Brain pericyte (primary cell): Measurements from ENCODE around the gene ZNF200.
"Not testable (repeated sequence)": the region's sequence is repeated elsewhere in the genome, so short reads cannot be mapped to it uniquely, and the experiment has no call there.

ENCODE experiments used
- DNase-seq: peaks from one replicate; pipeline ENCODE4 v3.0.0-alpha.2; 2012; ENCODE audit warnings: low read depth, low spot score

Gene ZNF200, protein sequence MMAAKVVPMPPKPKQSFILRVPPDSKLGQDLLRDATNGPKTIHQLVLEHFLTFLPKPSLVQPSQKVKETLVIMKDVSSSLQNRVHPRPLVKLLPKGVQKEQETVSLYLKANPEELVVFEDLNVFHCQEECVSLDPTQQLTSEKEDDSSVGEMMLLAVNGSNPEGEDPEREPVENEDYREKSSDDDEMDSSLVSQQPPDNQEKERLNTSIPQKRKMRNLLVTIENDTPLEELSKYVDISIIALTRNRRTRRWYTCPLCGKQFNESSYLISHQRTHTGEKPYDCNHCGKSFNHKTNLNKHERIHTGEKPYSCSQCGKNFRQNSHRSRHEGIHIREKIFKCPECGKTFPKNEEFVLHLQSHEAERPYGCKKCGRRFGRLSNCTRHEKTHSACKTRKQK

DNA sequence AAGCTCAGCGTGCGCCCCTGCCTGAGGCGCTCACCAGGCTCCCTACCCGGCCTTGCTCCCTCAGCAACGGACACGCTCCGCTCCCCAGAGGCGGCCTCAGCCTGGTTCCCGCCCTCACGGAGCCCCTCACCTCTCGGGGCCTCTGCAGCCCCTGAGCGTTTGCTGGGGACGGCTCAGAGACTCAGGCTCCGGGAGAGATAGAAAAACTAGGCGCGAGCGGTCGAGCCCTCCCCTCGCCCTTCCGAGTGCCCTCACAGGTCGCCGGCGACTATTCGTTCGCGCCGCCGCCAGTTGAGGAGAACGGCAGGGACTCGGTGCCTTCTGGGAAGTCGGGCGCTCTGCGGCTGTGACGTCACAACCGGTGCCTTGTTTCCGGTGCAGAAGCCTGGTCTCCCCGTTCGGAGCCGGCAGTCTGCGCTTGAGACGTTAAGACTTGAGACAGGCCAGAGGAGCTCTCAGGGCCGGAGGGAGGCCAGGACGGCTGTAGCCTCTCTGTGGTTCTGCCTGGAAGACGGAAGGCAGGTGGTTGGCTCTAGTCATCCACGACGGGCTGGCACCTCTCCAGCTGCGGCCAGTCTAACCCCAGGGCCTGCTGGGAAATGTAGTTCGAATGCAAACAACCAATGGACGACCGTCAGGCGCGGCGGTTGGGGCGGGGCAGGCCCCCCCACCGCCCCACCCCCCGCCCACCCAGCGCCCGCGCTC is at the start of gene ZNF200:
Gene ZNF200, minus strand, starts transcription at position 302 of the 705 bp plus-strand sequence. CDS start 1,403 bp downstream, outside the sequence.
- peak; percentile 89 for DNase-seq

DNA sequence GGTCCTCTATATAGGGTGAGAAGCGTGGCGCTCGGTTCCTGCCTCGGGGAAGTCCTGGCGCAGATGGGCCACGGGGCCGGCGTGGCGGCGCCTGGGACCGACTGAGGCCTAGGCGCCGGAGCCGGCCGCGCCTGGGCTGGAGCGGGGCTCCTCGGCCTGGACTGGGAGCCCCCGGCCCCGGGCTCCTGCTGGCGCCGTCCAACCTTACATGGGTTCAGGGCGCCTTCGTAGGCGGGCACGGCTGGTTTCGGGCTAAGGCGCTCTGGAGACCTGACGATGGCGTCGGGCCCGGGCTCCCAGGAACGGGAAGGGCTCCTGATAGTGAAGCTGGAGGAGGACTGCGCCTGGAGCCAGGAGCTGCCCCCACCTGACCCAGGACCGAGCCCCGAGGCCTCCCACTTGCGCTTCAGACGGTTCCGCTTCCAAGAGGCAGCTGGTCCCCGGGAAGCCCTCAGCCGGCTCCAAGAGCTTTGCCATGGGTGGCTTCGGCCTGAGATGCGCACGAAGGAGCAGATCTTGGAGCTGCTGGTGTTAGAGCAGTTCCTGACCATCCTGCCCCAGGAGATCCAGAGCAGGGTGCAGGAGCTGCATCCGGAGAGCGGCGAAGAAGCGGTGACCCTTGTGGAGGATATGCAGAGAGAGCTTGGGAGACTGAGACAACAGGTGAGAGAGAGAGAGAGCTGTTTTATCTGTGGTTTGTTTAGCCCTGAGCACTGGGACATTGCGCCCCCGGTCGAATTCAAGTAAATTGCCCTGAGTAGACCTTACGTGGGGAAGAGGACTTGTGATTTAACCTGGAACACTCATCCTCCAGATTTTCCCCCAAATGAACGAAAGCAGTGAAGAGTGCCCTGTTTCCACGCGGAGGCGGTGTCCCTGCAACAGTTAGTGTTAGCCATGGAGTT is 48.8 kb upstream of the ZNF200 start:
- DNase-seq: no peak

DNA sequence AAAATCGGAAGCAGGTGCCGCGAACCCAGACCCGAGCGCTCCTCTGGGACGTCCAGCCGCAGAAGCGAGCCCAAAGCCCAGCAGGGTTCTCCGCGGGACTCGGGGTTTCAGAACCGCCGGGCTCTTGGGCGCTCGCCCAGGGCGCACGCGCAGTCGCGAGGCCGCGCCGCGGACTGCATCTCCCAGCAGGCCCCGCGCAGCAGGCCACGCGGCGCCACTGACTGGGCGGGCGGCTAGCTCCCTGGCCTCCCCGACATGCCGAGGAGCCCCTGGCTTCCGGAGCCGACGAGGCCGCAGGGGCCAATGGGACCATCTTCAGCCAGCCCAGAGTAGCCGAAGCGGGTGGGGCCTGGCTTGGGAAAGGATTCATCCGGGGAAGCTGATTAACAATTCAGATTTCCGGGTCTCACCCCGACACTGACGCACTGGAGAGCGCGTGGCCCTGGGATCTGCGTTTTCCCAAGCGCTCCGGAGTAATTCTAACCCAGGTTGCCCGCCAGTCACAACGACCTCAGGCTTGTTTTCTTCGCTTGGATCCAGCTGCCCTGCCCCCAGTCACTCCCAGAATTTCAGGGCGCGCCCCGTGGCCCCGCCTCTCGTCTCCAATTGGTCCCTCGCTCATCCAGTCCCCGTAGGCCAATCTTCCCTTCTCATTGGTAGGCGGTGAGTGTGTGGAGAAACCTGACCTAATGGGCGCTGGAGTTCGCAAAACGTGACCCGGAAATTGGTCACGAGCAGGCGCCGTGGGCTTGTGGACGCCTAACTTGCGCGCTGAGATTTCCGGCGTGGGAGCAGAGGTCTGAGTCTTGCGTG is 48.0 kb upstream of the ZNF200 start, which contains the start of gene ZNF263:
Gene ZNF263, plus strand, starts transcription at position 762 of the 813 bp plus-strand sequence. CDS start 328 bp downstream, outside the sequence.
- DNase-seq: peak; percentile 93

DNA sequence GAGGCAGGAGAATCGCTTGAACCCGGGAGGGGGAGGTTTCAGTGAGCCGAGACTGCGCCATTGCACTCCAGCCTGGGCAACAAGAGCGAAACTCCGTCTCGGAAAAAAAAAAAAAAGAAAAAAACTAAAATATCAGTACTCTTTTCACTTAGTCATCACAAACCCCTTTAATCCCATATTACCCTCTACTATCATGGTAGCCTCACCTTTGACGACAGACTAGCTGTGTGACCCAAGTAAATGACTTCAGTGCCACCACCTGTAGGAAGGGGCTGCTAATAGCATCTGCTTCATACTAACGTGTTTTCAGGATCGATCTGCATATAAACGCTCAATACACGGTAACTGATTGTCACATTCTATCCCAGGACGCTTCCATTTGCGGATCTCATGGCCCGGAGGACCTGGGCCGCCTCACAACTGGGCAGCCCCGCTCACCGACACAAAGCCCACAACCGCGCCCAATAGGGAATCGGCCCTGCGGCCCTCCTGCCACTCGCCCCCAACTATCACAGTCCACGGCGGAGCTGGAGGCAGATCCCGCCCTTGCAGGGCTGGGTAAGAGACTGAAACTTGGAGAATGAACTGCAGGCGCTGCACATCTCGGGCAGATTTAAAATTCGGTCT is 47.3 kb upstream of the ZNF200 start:
- DNase-seq: peak; percentile 5

DNA sequence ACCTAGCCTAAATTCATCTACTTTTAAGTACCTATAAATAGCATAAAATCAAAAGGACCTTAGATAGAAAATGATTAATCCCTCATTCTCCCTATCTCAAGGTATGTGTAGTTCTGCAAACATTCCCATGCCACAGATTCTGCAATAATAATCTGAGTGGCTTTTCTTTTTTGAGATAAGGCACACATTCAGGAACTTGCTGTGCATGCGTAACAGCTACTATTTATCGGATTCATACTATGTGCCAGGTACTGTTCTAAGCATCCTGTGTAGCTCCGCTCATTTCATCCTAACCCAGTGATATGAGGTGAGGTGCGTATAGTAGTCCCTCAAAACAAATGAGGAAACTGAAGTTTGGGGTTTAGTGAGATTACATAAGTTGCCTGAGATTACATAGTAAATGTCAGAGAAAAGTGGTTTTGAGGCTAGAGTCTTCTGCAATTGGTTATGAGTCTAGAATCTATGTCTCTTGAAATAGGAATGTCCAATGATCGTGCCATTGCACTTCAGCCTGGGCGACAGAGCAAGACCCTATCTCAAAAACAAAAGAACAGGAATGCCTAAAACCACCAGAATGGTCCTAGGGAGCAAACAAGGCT is 46.4 kb upstream of the ZNF200 start:
- DNase-seq: no peak

DNA sequence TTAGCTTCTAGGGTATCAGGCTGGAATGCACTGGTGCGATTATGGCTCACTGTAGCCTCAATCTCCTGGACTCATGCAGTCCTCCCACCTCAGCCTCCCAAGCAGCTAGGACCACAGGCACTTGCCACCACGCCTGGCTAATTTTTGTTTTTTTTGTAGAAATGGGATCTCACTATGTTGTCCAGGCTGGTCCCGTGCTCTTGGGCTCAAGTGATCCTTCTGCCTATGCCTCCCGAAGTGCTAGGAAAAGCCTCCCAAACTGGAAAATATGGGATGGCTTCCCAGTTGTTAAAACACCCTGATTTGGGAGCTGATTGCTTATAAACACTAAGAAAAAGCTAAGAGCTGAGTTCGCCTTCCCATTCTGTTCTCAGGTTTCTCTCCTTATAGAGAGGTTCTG is 41.7 kb upstream of the ZNF200 start:
- no peak for DNase-seq

DNA sequence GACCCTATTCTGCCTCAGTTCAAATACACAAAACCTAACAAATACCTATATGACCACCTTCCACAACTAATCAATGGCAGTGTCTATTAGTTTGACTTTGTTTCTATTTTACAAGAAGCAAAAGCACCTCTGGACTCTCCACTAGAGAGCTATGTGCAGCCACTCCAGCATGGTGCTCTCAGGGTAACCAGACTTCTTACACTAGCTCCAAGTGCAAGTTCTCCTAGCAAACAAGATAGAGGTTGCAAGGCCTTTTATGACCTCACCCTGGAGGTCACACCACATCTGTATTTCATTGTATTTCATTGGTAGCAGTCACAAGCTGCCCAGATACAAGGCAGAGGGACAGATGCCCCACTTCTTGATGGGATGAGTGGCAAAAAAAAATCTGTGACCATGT is 40.0 kb upstream of the ZNF200 start:
- DNase-seq: no peak

DNA sequence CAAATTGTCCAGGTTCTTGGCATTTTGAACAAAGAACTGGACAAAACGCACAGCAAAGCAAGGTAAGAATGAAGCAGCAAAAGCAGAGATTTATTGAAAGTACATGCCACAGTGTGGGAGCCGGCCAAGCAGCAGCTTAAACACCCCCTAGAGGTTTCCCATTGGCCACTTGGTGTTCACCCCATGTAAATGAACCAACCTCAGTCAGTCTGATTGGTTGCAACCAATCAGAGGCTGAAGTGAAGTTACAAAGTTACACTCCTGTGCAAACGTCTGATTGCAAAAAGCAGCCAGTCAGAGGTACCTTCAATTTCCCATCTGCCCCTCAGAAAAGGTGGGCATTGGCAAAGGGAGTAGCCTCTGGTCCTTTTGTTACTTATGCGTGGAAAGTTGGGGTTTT is 39.5 kb upstream of the ZNF200 start:
- DNase-seq: no peak

DNA sequence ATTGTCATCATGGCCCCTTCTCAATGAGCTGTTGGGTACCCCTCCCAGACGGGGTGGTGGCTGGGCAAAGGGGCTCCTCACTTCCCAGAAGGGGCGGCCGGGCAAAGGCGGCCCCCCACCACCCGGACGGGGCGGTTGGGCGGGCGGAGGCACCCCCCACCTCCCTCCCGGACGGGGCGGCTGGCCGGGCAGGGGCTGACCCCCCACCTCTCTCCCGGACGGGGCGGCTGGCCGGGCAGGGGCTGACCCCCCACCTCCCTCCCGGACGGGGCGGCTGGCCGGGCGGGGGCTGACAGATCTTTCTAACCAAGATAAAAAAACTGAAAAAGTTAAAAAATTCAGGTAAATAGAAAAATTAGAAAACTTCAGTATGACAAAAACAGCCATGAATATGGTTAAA is 36.3 kb upstream of the ZNF200 start:
- DNase-seq: not testable (repeated sequence)

DNA sequence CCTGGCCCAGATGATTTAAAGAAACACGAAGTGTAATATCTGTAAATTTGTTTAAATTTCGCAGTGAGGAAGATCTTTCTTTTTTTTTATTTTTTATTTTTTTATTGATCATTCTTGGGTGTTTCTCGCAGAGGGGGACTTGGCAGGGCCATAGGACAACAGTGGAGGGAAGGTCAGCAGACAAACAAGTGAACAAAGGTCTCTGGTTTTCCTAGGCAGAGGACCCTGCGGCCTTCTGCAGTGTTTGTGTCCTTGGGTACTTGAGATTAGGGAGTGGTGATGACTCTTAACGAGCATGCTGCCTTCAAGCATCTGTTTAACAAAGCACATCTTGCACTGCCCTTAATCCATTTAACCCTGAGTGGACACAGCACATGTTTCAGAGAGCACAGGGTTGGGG is 35.8 kb upstream of the ZNF200 start:
- not testable (repeated sequence) for DNase-seq

DNA sequence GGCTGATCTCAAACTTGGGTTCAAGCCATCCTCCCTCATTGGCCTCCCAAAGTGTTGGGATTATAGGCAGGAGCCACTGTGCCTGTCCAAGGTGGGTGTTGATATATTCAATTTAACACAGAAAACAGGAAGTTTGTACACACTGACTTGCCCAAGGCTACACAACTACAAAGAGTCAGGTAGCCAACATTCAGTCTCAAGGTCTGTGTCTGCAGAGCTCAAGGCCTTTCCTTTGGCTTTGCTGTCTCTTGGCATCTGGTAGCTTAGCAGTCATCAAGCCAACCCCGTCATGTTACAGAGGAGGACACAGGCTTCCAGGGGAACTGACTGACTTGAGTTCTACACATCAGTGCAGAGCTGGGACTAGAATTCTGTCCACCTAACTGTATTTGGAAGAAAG is 33.3 kb upstream of the ZNF200 start:
- DNase-seq: no peak

DNA sequence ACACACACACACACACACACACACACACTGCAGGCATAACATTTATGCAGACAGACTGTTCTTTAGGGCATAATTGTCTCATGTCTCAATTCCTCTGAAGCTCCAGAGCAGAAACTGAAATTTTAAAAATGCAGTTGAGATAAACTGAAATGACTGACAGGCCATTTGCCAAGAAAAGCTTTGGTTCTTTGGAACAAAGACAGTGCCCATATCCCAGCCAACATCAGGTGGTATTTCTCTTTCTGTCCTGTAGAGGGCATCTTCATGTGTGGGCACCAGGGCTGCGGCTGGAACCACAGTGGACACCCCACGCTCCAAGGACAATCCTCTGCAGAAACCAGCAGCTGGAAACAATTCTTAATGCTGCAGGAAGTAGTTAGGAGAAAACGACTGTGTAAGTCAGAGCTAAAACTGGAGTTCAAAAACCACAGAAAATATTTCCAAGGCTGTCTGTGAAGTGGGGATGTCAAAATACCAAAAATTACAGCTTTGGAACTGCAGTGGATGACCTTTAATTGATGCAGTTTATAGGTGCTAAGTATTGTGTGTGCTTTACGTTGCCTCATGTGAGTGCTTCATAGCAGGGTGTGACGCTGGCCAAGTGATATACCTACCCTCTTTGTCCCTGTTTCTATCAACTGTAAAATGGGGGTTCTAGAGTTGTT is 32.0 kb upstream of the ZNF200 start:
- no peak for DNase-seq

DNA sequence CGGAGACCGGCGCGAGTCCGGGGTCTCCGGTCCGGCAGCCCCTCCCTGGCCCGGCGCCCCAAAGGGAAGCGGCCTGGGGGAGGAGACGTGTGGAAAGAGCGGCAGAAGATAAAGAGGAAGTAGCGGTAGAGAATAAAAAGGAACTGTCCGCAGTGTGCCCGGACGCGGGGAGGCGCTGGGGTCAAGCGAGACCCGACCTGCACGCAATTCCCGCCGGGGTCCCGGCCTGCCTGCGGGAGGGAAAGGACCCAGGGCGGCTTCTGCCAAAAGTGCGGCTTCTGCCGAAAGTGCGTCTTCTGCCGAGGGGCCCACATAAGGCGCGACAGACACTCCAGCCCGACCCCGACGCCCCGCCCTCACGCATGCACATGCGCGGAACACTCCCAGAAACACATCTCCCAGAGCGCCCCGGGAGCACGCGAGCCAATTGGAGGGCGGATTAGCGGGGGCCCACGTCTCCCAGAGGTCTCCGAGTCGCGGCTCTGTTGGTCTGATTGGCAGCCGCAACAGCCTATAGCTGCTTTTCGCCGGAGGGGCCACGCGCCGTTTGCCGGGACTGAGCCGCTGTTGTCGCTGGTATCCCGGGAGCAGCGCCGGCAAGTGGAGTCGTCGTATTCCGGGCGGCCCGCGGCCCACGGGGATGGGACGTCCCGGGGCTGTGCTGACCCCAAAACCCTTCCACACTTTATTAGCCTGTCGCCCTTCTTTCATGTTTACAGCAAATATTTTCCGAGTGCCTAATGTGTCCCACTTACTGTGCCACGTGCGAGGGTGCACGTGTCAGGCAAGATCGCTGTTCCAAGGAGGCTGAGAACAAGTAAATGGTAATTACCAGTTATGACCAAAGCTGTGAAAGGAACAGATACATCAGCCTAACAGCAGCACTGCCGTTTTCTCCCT is 29.4 kb upstream of the ZNF200 start:
- DNase-seq: peak; percentile 81

DNA sequence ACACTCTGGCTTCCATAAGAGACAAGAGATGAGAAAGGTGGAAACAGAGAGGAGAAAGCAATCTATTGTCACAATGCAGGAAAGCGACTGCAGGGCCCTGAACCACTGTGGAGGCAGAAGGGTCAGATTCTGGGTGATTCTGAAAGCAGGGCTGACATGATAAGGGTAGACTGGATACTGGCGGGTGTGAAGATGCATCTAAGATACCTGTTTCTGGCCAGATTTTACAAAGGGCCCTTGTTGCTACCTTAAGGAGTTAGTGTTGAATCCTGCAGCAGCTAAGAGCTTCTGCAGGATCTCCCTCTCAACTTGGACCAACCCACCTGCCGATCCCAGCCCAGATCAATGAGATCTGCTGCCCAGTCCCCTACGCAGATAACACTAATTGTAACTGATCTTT is 27.6 kb upstream of the ZNF200 start:
- no peak for DNase-seq

DNA sequence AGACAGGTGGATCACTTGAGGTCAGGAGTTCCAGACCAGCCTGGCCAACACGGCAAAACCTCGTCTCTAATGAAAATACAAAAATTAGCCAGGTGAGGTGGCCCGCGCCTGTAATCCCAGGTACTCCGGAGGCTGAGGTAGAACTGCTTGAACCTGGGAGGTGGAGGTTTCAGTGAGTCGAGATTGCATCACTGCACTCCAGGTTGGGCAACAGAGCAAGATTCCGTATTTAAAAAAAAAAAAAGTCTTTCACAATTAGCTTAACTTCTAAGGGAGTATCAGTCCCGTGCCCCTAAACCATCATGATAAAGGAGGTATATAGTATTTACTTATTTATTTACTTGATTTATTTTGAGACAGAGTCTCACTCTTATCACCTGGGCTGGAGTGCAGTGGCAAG is 24.9 kb upstream of the ZNF200 start:
- no peak for DNase-seq

DNA sequence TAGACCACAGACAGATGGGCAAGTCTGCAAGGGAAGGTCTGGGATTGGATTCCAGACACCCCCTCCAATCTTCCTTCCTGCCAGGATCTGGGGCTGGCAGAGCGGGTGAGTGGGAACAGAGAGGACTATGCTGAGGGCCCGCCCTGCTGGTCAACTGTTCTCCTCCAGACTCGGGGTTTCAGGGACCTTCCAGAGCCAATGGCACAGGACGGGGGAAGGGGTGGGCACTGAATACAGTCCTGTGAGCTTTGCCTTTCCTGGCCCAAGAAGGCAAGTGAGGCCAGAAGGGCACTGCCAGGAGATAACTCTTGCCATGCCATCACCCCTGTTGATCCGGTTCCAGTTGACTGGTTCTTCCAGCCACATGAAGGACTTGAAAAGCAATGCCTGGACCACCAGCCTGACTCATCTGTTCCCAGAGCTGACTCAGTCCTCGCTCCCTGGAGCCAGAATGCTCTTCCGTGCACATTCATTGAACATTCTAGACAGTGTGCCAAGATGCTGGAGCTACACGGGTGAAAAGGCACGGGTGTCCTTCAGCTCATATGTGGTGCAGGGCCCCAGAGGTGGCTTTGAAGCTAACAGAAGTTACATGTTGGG is 22.0 kb upstream of the ZNF200 start:
- no peak for DNase-seq

DNA sequence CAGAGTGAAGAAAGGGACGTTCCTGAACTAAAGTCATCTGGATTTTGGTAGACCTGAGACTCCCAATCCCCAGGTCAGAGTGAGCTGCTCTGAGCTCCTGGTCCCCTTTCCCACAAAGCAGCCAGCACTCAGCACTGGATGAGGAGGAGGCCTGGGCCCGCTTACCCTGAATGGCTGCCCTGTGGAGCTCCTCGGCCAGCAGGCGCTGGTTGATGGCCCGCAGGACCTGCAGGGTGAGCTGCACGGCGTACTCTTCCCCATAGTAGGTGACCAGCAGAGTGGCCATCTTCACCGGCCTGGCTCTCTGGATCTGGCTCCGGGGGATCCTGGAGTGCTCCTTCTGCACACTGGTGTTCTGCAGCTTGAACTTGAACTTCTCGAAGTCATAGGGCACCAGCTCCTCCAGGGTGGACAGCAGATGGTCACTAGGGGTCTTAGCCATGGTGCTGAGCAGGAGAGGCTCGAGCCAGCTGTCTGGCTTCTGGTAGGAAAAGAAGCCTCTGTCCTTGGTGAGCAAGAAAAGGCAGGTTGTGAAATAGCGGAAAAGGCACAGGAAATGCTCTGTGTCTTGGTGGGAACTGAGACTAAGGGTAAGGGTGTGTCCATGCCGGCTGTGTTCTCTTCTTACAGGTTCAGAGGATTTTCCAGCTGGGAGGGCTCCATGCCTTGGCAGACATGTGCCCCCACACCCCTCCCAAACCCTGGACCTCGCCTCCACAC is 21.3 kb upstream of the ZNF200 start, which contains the start of gene MEFV:
Gene MEFV, minus strand, starts transcription at position 488 of the 720 bp plus-strand sequence. Its CDS starts 46 bp downstream, at position 442.
- no peak for DNase-seq
